ENCODE measurements around the gene BBS9. TPM values are rescaled to one million over a fixed set of nuclear protein-coding genes. Genes with fewer than 3 reads are reported as not detected.

Gene BBS9
- total and polyA plus RNA-seq, 4 donors: 2.3 to 9.5 (median 4.5) TPM

- Histone ChIP-seq H3K27ac (ENCODE audit: low read depth in 1 of 2, low read length in 2 of 2) (no peak overlapping the region), H3K9ac (ENCODE audit: low read depth in 1 of 2, low read length in 2 of 2) (no peak overlapping the region), H3K9me3 (ENCODE audit: control insufficient read depth in 4 of 4, low read length in 3 of 4) (no peaks in the 10 kb centered on the region), H3K36me3 (ENCODE audit: control insufficient read depth in 4 of 4, insufficient read depth in 3 of 4, low read depth in 1 of 4, low read length in 3 of 4) (no peaks in the 10 kb centered on the region), H3K27me3 (ENCODE audit: control insufficient read depth in 4 of 4, insufficient read depth in 4 of 4, low read length in 3 of 4) (no peaks in the 10 kb centered on the region), H3K4me3 (ENCODE audit: low read depth in 1 of 3, low read length in 3 of 3) (no peak overlapping the region), H3K4me1 (ENCODE audit: control insufficient read depth in 4 of 4, insufficient read depth in 4 of 4, low read length in 3 of 4) (no peaks in the 10 kb centered on the region)
- no peak for DNase-seq (ENCODE audit: low spot score)
- TF ChIP-seq FOXA2 (IDR thresholded peaks at IDR 0.05): no peak
- TF ChIP-seq GABPA (IDR thresholded peaks at IDR 0.05 in 1 of 2, conservative IDR thresholded peaks at IDR 0.05 in 1 of 2): no peak
- TF ChIP-seq MAX (IDR thresholded peaks at IDR 0.05): no peak
- TF ChIP-seq RXRA (IDR thresholded peaks at IDR 0.05): no peak
- no peak for TF ChIP-seq ZBTB33 (IDR thresholded peaks at IDR 0.05)
- no peak for TF ChIP-seq SP1 (IDR thresholded peaks at IDR 0.05)
- 95% methylated on average over 2 of the region's 2 CpGs for WGBS
These were observed 228.5 kb downstream of the BBS9 start for GRCh38 chr7:33357846-33358245.

GRCh38 chr7:33369888-33370287 is 240.5 kb downstream of the BBS9 start:
- Histone ChIP-seq H3K9ac (ENCODE audit: low read depth in 1 of 2, low read length in 2 of 2) (no peak overlapping the region), H3K4me3 (ENCODE audit: low read depth in 1 of 3, low read length in 3 of 3) (no peak overlapping the region), H3K27me3 (ENCODE audit: control insufficient read depth in 4 of 4, insufficient read depth in 4 of 4, low read length in 3 of 4) (no peaks in the 10 kb centered on the region), H3K27ac (ENCODE audit: low read depth in 1 of 2, low read length in 2 of 2) (no peak overlapping the region), H3K36me3 (ENCODE audit: control insufficient read depth in 4 of 4, insufficient read depth in 3 of 4, low read depth in 1 of 4, low read length in 3 of 4) (peaks cover 0 to 2% (median under 1%) of the 10 kb centered on the region in 4 donors), H3K9me3 (ENCODE audit: control insufficient read depth in 4 of 4, low read length in 3 of 4) (no peaks in the 10 kb centered on the region), H3K4me1 (ENCODE audit: control insufficient read depth in 4 of 4, insufficient read depth in 4 of 4, low read length in 3 of 4) (no peaks in the 10 kb centered on the region)
- no peak for DNase-seq (ENCODE audit: low spot score)
- whole genome bisulfite sequencing: 96% methylated on average over 3 of the region's 3 CpGs
- TF ChIP-seq FOXA1 (IDR thresholded peaks at IDR 0.05) (no peak), CTCF (IDR thresholded peaks at IDR 0.05; ENCODE audit: low read depth, low read length, missing input control) (no peak), JUND (IDR thresholded peaks at IDR 0.05) (no peak), GABPA (IDR thresholded peaks at IDR 0.05 in 1 of 2, conservative IDR thresholded peaks at IDR 0.05 in 1 of 2) (no peak), RXRA (IDR thresholded peaks at IDR 0.05) (no peak), TAF1 (conservative IDR thresholded peaks at IDR 0.05) (no peak), REST (IDR thresholded peaks at IDR 0.05) (no peak), YY1 (IDR thresholded peaks at IDR 0.05) (no peak), RAD21 (IDR thresholded peaks at IDR 0.05) (no peak), ZBTB33 (IDR thresholded peaks at IDR 0.05) (no peak), HNF4G (IDR thresholded peaks at IDR 0.05) (no peak), HNF4A (conservative IDR thresholded peaks at IDR 0.05) (no peak)
